ACHN (cell line): ENCODE data around the gene C6orf47.

Experiments used
- DNase-seq: peaks from one replicate; pipeline ENCODE4 v3.0.0-alpha.2; 2015
- in situ Hi-C: cut with HindIII; loops from 2 replicates; pipeline ENCODE4 v1.10.0; 2017; ENCODE audit warnings: low sequenced_read_pairs, low pct_ligation_motif_present, low pct_unique_long_range_greater_than_20kb

The C6orf47 gene

GRCh38 chr6:31621991-31622390, 38.6 kb downstream of the C6orf47 start:
- in situ Hi-C loops: no loop called here
- DNase-seq: no peak

DNA sequence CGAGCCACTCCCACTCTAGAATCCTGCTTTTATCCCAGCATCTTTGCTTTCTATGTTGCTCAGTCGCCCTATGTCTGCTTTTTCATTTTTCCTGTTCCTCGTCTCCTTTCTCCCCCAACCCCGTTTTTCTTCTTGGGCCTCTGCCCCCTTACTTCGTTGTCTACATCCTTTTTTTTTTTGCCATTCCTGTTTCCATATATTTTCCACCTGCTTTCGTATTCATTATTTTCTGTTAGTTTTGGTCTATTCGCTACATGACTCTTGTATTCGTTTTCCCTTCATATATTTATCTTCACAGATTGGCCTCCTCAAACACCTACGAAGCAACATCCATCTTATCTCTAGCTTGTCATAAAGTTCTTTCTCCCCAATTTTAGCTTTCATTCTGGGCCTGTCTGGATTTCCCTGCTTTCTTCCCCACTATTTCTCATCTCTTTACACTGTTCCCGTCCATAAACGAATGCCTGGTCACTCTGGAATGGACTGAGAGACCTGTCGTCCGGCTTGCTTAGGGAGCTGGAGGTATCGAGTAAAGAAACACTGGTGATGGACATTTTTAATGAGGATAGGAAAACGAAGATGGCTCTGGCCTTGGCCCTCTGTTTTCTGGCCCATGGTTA, 39.1 kb downstream of the C6orf47 start:
- in situ Hi-C loops: no loop called here
- DNase-seq: no peak

DNA sequence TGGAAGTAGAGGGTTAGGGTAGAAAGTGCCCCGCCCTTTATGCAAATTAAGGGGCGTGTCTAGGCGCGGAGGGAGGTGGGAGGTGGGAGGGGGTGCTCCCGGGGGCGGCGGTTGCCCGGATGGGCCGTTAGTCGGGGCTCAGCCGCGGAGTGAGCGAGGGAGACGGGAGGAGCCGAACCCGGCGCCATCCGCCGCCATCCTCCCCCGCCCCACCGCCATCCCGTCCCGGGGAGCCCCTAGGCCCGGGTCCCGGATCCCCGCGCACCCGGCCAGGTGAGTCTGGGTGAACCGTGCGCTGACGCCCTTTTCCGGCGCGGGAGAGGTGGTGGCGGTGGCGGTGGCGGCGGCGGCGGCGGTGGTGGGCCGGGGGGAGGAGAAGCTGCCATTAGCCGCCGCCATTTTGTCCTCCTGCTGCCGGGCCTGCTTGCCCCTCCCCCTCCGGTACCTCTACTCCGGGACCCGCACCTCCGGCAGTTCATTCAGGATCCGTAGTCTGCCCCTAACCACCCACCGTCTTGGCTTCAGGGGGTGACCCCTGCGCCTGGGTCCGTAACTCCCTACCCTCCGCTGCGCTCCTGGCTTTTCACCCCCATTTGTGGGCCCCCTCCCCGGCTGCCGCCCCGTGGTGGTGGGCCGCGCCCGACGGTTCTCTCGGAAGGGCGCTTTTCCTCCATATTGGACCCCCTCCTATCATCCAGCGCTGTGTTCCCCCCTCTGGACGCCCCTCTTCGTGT, 39.8 kb downstream of the C6orf47 start, which contains the start of gene PRRC2A:
PRRC2A (plus strand) TSS at position 130 of the 734 bp plus-strand sequence. CDS start 2,075 bp downstream, outside the sequence.
- in situ Hi-C loops: no loop called here
- peak; percentile 62 for DNase-seq

DNA sequence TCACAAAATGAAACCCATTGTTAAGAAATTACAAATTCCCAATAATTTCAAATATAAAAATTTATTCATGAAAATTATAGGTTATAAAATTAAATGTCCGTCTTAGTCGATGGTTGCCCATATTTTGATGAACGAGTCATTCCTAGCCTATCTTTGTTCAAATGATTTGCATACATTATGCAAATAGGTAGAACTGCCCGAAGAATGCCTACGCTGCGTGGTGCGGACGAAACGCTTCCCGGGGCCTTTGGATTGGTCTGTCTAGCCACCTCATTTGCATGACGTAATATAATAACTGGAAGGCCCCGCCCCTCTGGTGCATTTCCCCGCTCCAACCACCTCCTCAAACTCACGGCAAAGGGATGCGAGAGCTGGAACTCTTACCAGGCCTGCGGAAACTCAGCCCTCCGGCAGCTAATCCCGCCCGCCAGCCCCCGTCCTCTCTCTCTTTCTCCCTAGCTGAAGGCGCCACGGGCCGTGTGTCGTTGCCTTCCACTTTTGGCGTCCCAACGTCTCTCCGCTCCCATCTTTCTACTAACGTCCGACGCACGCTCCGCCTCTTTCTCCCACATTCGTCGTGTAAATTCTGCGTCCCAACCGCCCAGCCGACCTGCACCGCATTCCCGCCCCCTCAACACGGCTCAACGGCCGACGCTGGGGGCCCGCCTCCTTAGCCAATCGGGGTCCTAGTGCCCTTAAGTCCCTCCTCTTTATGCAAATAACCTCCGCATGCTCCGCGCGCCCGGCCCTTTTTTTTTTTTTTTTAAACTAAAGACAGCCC, 40.6 kb downstream of the C6orf47 start:
- in situ Hi-C loops: no loop called here
- DNase-seq: peak; percentile 97

DNA sequence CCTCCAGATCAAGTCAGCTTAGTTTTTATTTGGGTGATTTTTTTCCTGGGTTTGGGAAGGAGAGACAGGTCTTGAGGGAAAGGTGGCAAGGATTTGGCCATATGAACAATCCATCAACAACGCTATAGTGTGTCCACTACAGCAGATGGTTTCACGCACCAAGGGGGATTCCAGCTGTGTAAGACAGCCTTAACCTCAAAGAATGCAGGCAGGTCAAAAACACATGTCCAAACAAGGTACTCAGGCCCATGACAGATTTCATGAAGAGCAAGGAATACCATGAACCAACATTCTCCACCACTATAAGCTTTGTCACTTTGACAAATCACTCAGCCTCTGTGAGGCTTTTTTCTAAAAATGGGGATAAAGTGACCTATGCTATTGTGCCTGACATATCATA, 43.6 kb downstream of the C6orf47 start:
- in situ Hi-C loops: no loop called here
- no peak for DNase-seq

GRCh38 chr6:31615748-31616147, 44.8 kb downstream of the C6orf47 start:
- in situ Hi-C loops: no loop called here
- no peak for DNase-seq

GRCh38 chr6:31614684-31615578, 45.6 kb downstream of the C6orf47 start, which contains the start of gene AIF1:
AIF1 (plus strand) TSS chr6:31615234; CDS start chr6:31615330, 96 bp downstream.
- no peak for DNase-seq
- in situ Hi-C loops: no loop called here

GRCh38 chr6:31614075-31614619, 46.4 kb downstream of the C6orf47 start:
- no peak for DNase-seq

GRCh38 chr6:31610968-31611367, 49.6 kb downstream of the C6orf47 start:
- no peak for DNase-seq
- in situ Hi-C loops: no loop called here

More at GRCh38 chr6:31614075-31614619, 46.4 kb downstream of the C6orf47 start:
- in situ Hi-C loops: no loop called here

- DNase-seq: no peak
- in situ Hi-C loops: no loop called here
Measured at GRCh38 chr6:31609519-31610406, 50.8 kb downstream of the C6orf47 start.
